AG08395 (cell line): ENCODE data around the gene COX6B2.
"Not testable (repeated sequence)": the region's sequence is repeated elsewhere in the genome, so short reads cannot be mapped to it uniquely, and the experiment has no call there.

Experiments
- DNase-seq: peaks from one replicate; pipeline ENCODE4 v3.0.0; 2012; ENCODE audit warnings: mixed read lengths, low spot score

Gene COX6B2

GRCh38 chr19:55354698-55355212 is at the start of gene COX6B2:
Gene COX6B2 (minus strand): TSS chr19:55354719. CDS start chr19:55354521, 198 bp downstream.
- DNase-seq = no peak

- no peak for DNase-seq
Observed at GRCh38 chr19:55402509-55402908, 48.0 kb upstream of the COX6B2 start.

GRCh38 chr19:55401390-55401789 is 46.9 kb upstream of the COX6B2 start:
- DNase-seq = not testable (repeated sequence)

GRCh38 chr19:55400281-55401087 is 46.0 kb upstream of the COX6B2 start:
- no peak for DNase-seq

- DNase-seq = no peak
Observed at GRCh38 chr19:55398200-55398925, 43.8 kb upstream of the COX6B2 start.

- DNase-seq = no peak
Observed at GRCh38 chr19:55392820-55393761, 38.6 kb upstream of the COX6B2 start.

- peak; percentile 28 for DNase-seq
Observed at GRCh38 chr19:55391702-55392615, 37.4 kb upstream of the COX6B2 start.

- no peak for DNase-seq
Observed at GRCh38 chr19:55391191-55391670, 36.7 kb upstream of the COX6B2 start.

- no peak for DNase-seq
Observed at GRCh38 chr19:55390461-55390880, 36.0 kb upstream of the COX6B2 start.

GRCh38 chr19:55389386-55390317 is 35.1 kb upstream of the COX6B2 start:
- DNase-seq = no peak

GRCh38 chr19:55387736-55388497 is 33.4 kb upstream of the COX6B2 start:
- DNase-seq = no peak

GRCh38 chr19:55386493-55386971 is 32.0 kb upstream of the COX6B2 start:
- no peak for DNase-seq

- peak; percentile 98 for DNase-seq
Observed at GRCh38 chr19:55385724-55386492, 31.4 kb upstream of the COX6B2 start, which contains the start of gene RPL28. Gene RPL28 (plus strand): TSS chr19:55385932. CDS start chr19:55386358, 426 bp downstream.

- DNase-seq = peak; percentile 93
Observed at GRCh38 chr19:55384920-55385723, 30.6 kb upstream of the COX6B2 start.

- DNase-seq = no peak
Observed at GRCh38 chr19:55384131-55384919, 29.8 kb upstream of the COX6B2 start, which contains the start of gene TMEM238. Gene TMEM238 (minus strand): TSS chr19:55384292. CDS start chr19:55384259, 33 bp downstream.
